Adrenal gland (tissue), 5 donors: ENCODE results near the gene HSPA9.

ENCODE experiments used
- CTCF ChIP-seq, 6 experiments: fragments of 450-650 bp in 4 of 6; fragments of 200-600 bp in 2 of 6; sonication (generic) in 1 of 6; IDR thresholded peaks; 1 replicate in 5 of 6; 2 replicates in 1 of 6; pipeline versions ENCODE4 v1.5.1 to v1.8.0; 2016 to 2021; ENCODE audit warnings: antibody characterized with exemption in 6 of 6, mild to moderate bottlenecking in 2 of 6, moderate library complexity in 1 of 6
- POLR2A ChIP-seq, 2 donors: fragments of 450-650 bp; IDR thresholded peaks; one replicate each; pipeline ENCODE4 v1.6.1; 2017; ENCODE audit warnings: antibody characterized with exemption in 2 of 2, mild to moderate bottlenecking in 2 of 2, moderate library complexity in 1 of 2
- donor health status: DM: no; HTN: no; CAD: no.

- TF ChIP-seq CTCF (IDR thresholded peaks at IDR 0.05) (no peak), POLR2A (IDR thresholded peaks at IDR 0.05) (no peak)
Observed at GRCh38 chr5:138616508-138616907, 41.3 kb upstream of the HSPA9 start.
